CD4-positive, alpha-beta memory T cell (primary cell): ENCODE data around the gene RAB15. TPM values are rescaled to one million over a fixed set of nuclear protein-coding genes. Genes with fewer than 3 reads are reported as not detected.

Source experiments
- CTCF ChIA-PET: fragments of 350-600 bp; sonication (Branson Sonifier 250); formaldehyde crosslinking; loops from one replicate; lab custom pipeline; 2021; ENCODE audit warnings: inconsistent platforms; ENCODE audit not compliant: partially characterized antibody; lab: Charles Lee
- POLR2A ChIA-PET: fragments of 350-600 bp; sonication (Branson Sonifier 250); formaldehyde crosslinking; loops from one replicate; lab custom pipeline; 2021; ENCODE audit not compliant: partially characterized antibody; lab: Charles Lee
- DNase-seq, 5 donors: peaks; one replicate each; pipeline versions ENCODE4 v3.0.0 to v3.0.0-alpha.2; 2020 to 2022; ENCODE audit warnings: mixed read lengths in 1 of 5
- H3K27ac ChIP-seq: one replicate; pipeline ENCODE4 v1.7.0; 2013; ENCODE audit warnings: low read depth, low read length
- H3K27me3 ChIP-seq: 2 replicates; pipeline ENCODE4 v1.7.0; 2013; ENCODE audit warnings: mild to moderate bottlenecking, low read length, moderate library complexity; ENCODE audit not compliant: insufficient read depth
- H3K36me3 ChIP-seq: 2 replicates; pipeline ENCODE4 v1.7.0; 2013; ENCODE audit warnings: mild to moderate bottlenecking, low read length, moderate library complexity; ENCODE audit not compliant: insufficient read depth
- H3K4me1 ChIP-seq: 2 replicates; pipeline ENCODE4 v1.7.0; 2013; ENCODE audit warnings: mild to moderate bottlenecking, low read length, moderate library complexity; ENCODE audit not compliant: insufficient read depth
- H3K4me3 ChIP-seq, 2 donors: one replicate each; pipeline ENCODE4 v1.7.0; 2013; ENCODE audit warnings: low read length in 2 of 2, mild to moderate bottlenecking in 1 of 2
- H3K9me3 ChIP-seq, 2 donors: one replicate each; pipeline ENCODE4 v1.7.0; 2013; ENCODE audit warnings: low read length in 2 of 2, control low read depth in 1 of 2; ENCODE audit not compliant: control insufficient read depth in 1 of 2
- H3K27ac Mint-ChIP-seq, 7 donors: one replicate each; pipeline ENCODE4 v1.8.0; 2020 to 2021; ENCODE audit warnings: mixed read lengths in 7 of 7, mild to moderate bottlenecking in 6 of 7, inconsistent platforms in 3 of 7, moderate library complexity in 3 of 7
- H3K27me3 Mint-ChIP-seq, 2 donors: one replicate each; pipeline ENCODE4 v1.8.0; 2020 to 2021; ENCODE audit warnings: mixed read lengths in 2 of 2
- H3K36me3 Mint-ChIP-seq, 2 donors: one replicate each; pipeline ENCODE4 v1.8.0; 2020 to 2021; ENCODE audit warnings: mixed read lengths in 2 of 2, inconsistent platforms in 1 of 2, mild to moderate bottlenecking in 1 of 2
- H3K4me1 Mint-ChIP-seq, 4 donors: one replicate each; pipeline ENCODE4 v1.8.0; 2020 to 2021; ENCODE audit warnings: mixed read lengths in 4 of 4, mild to moderate bottlenecking in 1 of 4
- H3K4me3 Mint-ChIP-seq, 8 donors: one replicate each; pipeline ENCODE4 v1.8.0; 2020 to 2021; ENCODE audit warnings: mixed read lengths in 8 of 8, mild to moderate bottlenecking in 7 of 8, moderate library complexity in 6 of 8, inconsistent platforms in 3 of 8
- H3K9me3 Mint-ChIP-seq, 8 donors: one replicate each; pipeline ENCODE4 v1.8.0; 2020 to 2021; ENCODE audit warnings: mixed read lengths in 8 of 8, mild to moderate bottlenecking in 5 of 8, inconsistent platforms in 3 of 8, moderate library complexity in 1 of 8
- intact Hi-C: fragments of 100-400 bp; cut with micrococcal nuclease; formaldehyde crosslinking; loops from one replicate; pipeline ENCODE4 v1.15.1; 2023
- polyA plus RNA-seq, 2 donors: library from polyadenylated mRNA; unstranded; fragments of 300-500 nt; fragmentation: Illumina TruSeq; gene quantifications; one replicate each; pipeline ENCODE4 v1.2.3, GENCODE V29; 2021
- total RNA-seq, 2 experiments: library from RNA; stranded (reverse); gene quantifications; one replicate each; pipeline ENCODE4 v1.2.3, GENCODE V29; 2021

RAB15 gene
- total and polyA plus RNA-seq, 4 experiments from 2014 or later = 2.3 to 6.7 (median 5.3) TPM

DNA sequence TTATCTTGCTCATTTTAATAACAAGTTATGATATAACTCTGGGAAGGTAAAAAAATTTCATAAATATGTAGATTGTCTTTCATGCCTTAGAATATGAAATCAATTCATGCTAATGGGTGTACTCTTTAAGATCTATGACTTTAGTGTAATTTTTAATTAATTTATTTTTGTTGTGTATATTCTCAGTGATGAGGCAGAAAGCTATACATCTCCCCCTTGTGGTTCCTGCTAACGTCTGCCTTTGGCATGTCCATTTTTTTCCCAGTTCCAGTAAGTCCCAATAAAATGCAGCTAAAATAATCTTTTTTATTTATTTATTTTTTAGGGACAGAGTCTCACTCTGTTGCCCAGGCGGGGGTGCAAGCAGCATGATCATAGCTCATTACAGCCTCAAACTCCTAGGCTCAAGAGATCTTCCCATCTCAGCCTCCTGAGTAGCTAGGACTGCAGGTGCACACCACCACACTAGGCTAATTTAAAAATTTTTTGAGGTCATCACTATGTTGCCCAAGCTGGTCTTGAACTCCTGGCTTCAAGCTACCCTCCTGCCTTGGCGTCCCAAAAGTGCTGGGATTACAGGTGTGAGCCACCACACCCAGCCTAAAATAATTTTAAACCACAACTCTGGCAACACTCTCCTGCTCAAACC is 61.2 kb downstream of the RAB15 start:
- Mint-ChIP-seq H3K27me3 (peaks cover 2 to 6% of the 10 kb centered on the region in 2 donors), H3K9me3 (peaks cover 0 to 2% (median 0%) of the 10 kb centered on the region in 8 donors), H3K4me1 (peaks cover 15 to 27% (median 22%) of the 10 kb centered on the region in 4 donors), H3K27ac (no peak overlapping the region), H3K36me3 (peaks cover 7 to 13% of the 10 kb centered on the region in 2 donors), H3K4me3 (no peak overlapping the region)
- no peak for DNase-seq
- H3K9me3 ChIP-seq = no peaks in the 10 kb centered on the region
- H3K4me1 ChIP-seq = peaks cover 15% of the 10 kb centered on the region
- H3K36me3 ChIP-seq = no peaks in the 10 kb centered on the region
- CTCF ChIA-PET = interaction anchor here (0.5 to 2.2 kb wide), 6 partner anchors 17 to 87 kb away, joined by 3 to 13 read pairs (median 4); partner anchors contain the start of gene FNTB
- H3K4me3 ChIP-seq = no peak overlapping the region
- intact Hi-C loops = no loop called here
- H3K27me3 ChIP-seq = peaks cover 5% of the 10 kb centered on the region
- POLR2A ChIA-PET = interaction anchor here (0.7 to 1.4 kb wide), 2 partner anchors 11 kb away, joined by 4 to 5 read pairs; no protein-coding TSS in a partner anchor
- no peak overlapping the region for H3K27ac ChIP-seq

DNA sequence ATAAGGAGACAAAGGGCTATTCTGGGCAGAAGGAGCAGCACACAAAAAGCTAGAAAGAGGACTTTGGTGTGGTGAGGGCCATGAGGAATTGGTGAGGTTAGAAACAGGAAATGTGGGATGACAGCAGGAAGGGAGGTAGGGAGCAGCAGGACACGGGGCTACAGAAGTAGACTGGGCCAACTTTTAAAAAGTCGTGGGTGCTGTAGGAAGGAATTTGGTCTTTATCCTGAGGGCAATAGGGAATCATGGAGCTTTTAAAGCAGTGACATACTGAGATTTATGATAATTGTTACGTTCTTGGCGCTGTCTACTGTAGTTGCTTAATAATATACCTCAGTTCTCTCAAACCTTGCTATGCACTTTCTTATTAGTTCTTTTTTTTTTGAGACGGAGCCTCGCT is 66.1 kb downstream of the RAB15 start:
- no peak for DNase-seq
- no peak overlapping the region for H3K27ac ChIP-seq
- no peaks in the 10 kb centered on the region for H3K36me3 ChIP-seq
- H3K27me3 ChIP-seq = peaks cover 8% of the 10 kb centered on the region
- Mint-ChIP-seq H3K9me3 (no peaks in the 10 kb centered on the region), H3K36me3 (no peaks in the 10 kb centered on the region), H3K27me3 (peaks cover 8 to 21% of the 10 kb centered on the region in 2 donors), H3K4me1 (no peaks in the 10 kb centered on the region), H3K4me3 (no peak overlapping the region), H3K27ac (peak overlapping the region in 1 of 7 donors; percentile 1)
- H3K9me3 ChIP-seq = no peaks in the 10 kb centered on the region
- CTCF ChIA-PET = no interaction called here
- POLR2A ChIA-PET = no interaction called here
- no peak overlapping the region for H3K4me3 ChIP-seq
- no peaks in the 10 kb centered on the region for H3K4me1 ChIP-seq
- intact Hi-C loops = no loop called here

- ChIA-PET CTCF (interaction anchor here (1.4 to 2.4 kb wide), 3 partner anchors 8 to 77 kb away, joined by 3 to 18 read pairs (median 4); no protein-coding TSS in a partner anchor), POLR2A (interaction anchor here (1.5 kb wide), 1 partner anchor 11 kb away, joined by 5 read pairs; no protein-coding TSS in a partner anchor)
- no peak overlapping the region for H3K27ac Mint-ChIP-seq
- no peaks in the 10 kb centered on the region for H3K4me1 ChIP-seq
- H3K27me3 Mint-ChIP-seq = peaks cover 5 to 11% of the 10 kb centered on the region in 2 donors
- no peak overlapping the region for H3K4me3 Mint-ChIP-seq
- H3K36me3 Mint-ChIP-seq = no peaks in the 10 kb centered on the region
- H3K4me1 Mint-ChIP-seq = no peaks in the 10 kb centered on the region
- no peaks in the 10 kb centered on the region for H3K9me3 Mint-ChIP-seq
- no peak overlapping the region for H3K27ac ChIP-seq
- no peak for DNase-seq
- intact Hi-C loops = no loop called here
- H3K27me3 ChIP-seq = no peaks in the 10 kb centered on the region
- H3K9me3 ChIP-seq = no peaks in the 10 kb centered on the region
- H3K4me3 ChIP-seq = no peak overlapping the region
- H3K36me3 ChIP-seq = no peaks in the 10 kb centered on the region
Observed at GRCh38 chr14:64899958-64900357, 72.2 kb downstream of the RAB15 start.

Other genes with a start within 250 kb of the RAB15 start
- gene SPTB, start 92.4 kb downstream of the RAB15 start, total RNA-seq = under 1 TPM; 0.03 to 0.09 TPM
- under 1 TPM in 1 of 2 donors, not detected in 1; 0.37 TPM for gene SPTB, start 92.4 kb downstream of the RAB15 start, polyA plus RNA-seq
- gene CHURC1, start 57.9 kb downstream of the RAB15 start, total RNA-seq = 100 to 1,000 TPM; 112 to 116 TPM
- 100 to 1,000 TPM; 147 to 176 TPM for gene CHURC1, start 57.9 kb downstream of the RAB15 start, polyA plus RNA-seq
- gene GPX2, start 29.6 kb downstream of the RAB15 start, total RNA-seq = not detected
- gene GPX2, start 29.6 kb downstream of the RAB15 start, polyA plus RNA-seq = not detected
- gene FNTB, start 14.6 kb upstream of the RAB15 start, total RNA-seq = 10 to 100 TPM; 12.1 to 13.6 TPM
- gene FNTB, start 14.6 kb upstream of the RAB15 start, polyA plus RNA-seq = 10 to 100 TPM in 1 of 2 donors, 1 to 10 TPM in 1; 4.5 to 11.6 TPM
- 100 to 1,000 TPM; 188 to 212 TPM for gene MAX, start 130.2 kb upstream of the RAB15 start, total RNA-seq
- gene MAX, start 130.2 kb upstream of the RAB15 start, polyA plus RNA-seq = 100 to 1,000 TPM; 162 to 174 TPM